HPDE6-E6E7 (cell line): ENCODE measurements around the gene CCDC106.

ENCODE experiments used
- DNase-seq: peaks from one replicate; pipeline ENCODE4 v3.0.0; 2011; ENCODE audit warnings: missing footprints; ENCODE audit errors: extremely low spot score

The CCDC106 gene

GRCh38 chr19:55650602-55651230, 2.7 kb downstream of the CCDC106 start:
- DNase-seq = no peak

GRCh38 chr19:55651236-55651635, 3.2 kb downstream of the CCDC106 start:
- no peak for DNase-seq

- DNase-seq = no peak
These were observed 4.5 kb downstream of the CCDC106 start for GRCh38 chr19:55652311-55653128.

GRCh38 chr19:55653651-55654322, 5.8 kb downstream of the CCDC106 start:
- DNase-seq = peak; percentile 94

GRCh38 chr19:55654323-55654867, 6.4 kb downstream of the CCDC106 start:
- DNase-seq = no peak

GRCh38 chr19:55654868-55655647, 7.0 kb downstream of the CCDC106 start, which contains the start of gene U2AF2:
Gene U2AF2 (plus strand): TSS chr19:55655035. CDS start chr19:55655105, 70 bp downstream.
- peak; percentile 74 for DNase-seq

GRCh38 chr19:55655648-55656040, 7.6 kb downstream of the CCDC106 start:
- DNase-seq = no peak

- DNase-seq = no peak
These were observed 8.5 kb downstream of the CCDC106 start for GRCh38 chr19:55656552-55656951.

- no peak for DNase-seq
These were observed 9.2 kb downstream of the CCDC106 start for GRCh38 chr19:55656988-55657747.

- DNase-seq = no peak
These were observed 10.9 kb downstream of the CCDC106 start for GRCh38 chr19:55658846-55659459.

GRCh38 chr19:55659822-55660221, 11.8 kb downstream of the CCDC106 start:
- no peak for DNase-seq

- DNase-seq = no peak
These were observed 12.4 kb downstream of the CCDC106 start for GRCh38 chr19:55660404-55660803.

GRCh38 chr19:55660991-55661390, 13.0 kb downstream of the CCDC106 start:
- no peak for DNase-seq

- DNase-seq = no peak
These were observed 13.8 kb downstream of the CCDC106 start for GRCh38 chr19:55661826-55662225.

GRCh38 chr19:55663846-55664536, 16.0 kb downstream of the CCDC106 start:
- DNase-seq = no peak

- DNase-seq = no peak
These were observed 18.5 kb downstream of the CCDC106 start for GRCh38 chr19:55666343-55667005.

- DNase-seq = no peak
These were observed 19.0 kb downstream of the CCDC106 start for GRCh38 chr19:55667006-55667381.

- DNase-seq = no peak
These were observed 19.5 kb downstream of the CCDC106 start for GRCh38 chr19:55667511-55667910.

GRCh38 chr19:55667958-55668357, 19.9 kb downstream of the CCDC106 start:
- peak; percentile 66 for DNase-seq
